VCaP (cell line): ENCODE results near the gene CECR2.

Source experiments
- H3K27ac ChIP-seq: fragments of 450-650 bp; 2 replicates; pipeline ENCODE4 v1.5.1; 2017
- TF ChIP-seq, protein P1 (sequence below): fragments of 450-650 bp; conservative IDR thresholded peaks from 2 replicates; pipeline ENCODE4 v1.5.1; 2017; ENCODE audit warnings: mild to moderate bottlenecking, moderate library complexity

Gene CECR2

GRCh38 chr22:17401728-17402127 lies 32.5 kb downstream of the CECR2 start:
- TF ChIP-seq, protein P1, sequence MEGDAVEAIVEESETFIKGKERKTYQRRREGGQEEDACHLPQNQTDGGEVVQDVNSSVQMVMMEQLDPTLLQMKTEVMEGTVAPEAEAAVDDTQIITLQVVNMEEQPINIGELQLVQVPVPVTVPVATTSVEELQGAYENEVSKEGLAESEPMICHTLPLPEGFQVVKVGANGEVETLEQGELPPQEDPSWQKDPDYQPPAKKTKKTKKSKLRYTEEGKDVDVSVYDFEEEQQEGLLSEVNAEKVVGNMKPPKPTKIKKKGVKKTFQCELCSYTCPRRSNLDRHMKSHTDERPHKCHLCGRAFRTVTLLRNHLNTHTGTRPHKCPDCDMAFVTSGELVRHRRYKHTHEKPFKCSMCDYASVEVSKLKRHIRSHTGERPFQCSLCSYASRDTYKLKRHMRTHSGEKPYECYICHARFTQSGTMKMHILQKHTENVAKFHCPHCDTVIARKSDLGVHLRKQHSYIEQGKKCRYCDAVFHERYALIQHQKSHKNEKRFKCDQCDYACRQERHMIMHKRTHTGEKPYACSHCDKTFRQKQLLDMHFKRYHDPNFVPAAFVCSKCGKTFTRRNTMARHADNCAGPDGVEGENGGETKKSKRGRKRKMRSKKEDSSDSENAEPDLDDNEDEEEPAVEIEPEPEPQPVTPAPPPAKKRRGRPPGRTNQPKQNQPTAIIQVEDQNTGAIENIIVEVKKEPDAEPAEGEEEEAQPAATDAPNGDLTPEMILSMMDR = no peak
- no peak overlapping the region for H3K27ac ChIP-seq

DNA sequence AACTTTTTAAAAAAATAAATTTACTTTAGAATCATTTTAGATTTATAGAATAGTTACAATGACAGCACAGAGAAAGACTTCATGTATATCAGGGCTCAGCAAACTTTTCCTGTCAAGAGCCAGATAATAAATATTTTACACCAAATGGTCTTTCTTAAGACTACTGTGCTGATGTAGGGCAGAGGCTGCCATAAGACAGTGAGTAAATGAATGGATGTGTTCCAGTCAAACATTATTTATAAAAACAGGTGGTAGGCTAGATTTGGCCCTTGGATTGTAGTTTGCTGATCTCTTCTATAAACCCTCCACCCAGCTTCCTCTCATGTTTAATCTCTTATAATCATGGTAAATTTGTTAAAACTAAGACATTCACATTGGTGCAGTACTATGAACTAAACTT lies 33.0 kb downstream of the CECR2 start:
- TF ChIP-seq, protein P1 = no peak
- no peak overlapping the region for H3K27ac ChIP-seq

GRCh38 chr22:17403906-17404305 lies 34.6 kb downstream of the CECR2 start:
- TF ChIP-seq, protein P1 = no peak
- H3K27ac ChIP-seq = no peak overlapping the region

DNA sequence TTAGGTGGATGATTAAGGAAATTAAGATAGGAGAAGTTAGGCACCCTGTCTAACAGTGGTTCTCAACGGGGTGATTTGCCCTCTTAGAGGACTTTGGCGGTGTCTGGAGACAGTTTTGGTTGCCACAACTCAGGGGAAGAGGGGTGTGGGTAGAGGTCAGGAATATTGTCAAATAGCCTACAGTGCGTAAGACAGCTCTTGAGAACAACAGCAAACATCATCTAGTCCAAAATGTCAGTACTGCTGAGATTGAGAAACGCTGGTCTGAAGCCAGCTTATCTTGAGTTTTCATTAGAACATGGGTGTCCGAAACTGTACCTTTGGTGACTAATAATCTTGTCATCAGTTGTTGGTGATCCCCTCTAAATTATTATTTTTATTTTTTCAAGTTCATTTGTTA lies 38.4 kb downstream of the CECR2 start:
- no peak overlapping the region for H3K27ac ChIP-seq
- TF ChIP-seq, protein P1 = no peak

- TF ChIP-seq, protein P1 = no peak
- H3K27ac ChIP-seq = no peak overlapping the region
Observed at GRCh38 chr22:17410576-17410975, 41.3 kb downstream of the CECR2 start.

DNA sequence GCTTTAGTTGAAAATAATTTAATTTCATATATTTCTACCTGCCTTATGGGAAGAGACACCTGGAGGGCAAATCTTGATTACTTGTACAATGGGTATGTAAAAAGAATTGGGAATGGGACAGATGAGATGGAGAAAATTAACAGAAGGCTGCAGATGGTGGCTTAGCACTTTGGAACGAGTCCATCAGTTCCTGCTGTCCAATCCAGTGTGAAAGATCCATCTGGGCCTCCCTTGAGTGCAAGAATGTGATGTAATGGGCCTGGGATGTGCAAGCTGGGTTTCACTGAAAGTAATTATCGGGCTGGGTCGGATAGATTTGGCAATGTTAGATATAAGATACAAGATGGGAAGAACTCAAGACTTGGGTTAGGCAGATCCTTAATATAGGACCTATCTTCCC lies 42.0 kb downstream of the CECR2 start:
- TF ChIP-seq, protein P1 = no peak
- no peak overlapping the region for H3K27ac ChIP-seq

GRCh38 chr22:17412232-17412631 lies 43.0 kb downstream of the CECR2 start:
- H3K27ac ChIP-seq = no peak overlapping the region
- TF ChIP-seq, protein P1 = no peak

DNA sequence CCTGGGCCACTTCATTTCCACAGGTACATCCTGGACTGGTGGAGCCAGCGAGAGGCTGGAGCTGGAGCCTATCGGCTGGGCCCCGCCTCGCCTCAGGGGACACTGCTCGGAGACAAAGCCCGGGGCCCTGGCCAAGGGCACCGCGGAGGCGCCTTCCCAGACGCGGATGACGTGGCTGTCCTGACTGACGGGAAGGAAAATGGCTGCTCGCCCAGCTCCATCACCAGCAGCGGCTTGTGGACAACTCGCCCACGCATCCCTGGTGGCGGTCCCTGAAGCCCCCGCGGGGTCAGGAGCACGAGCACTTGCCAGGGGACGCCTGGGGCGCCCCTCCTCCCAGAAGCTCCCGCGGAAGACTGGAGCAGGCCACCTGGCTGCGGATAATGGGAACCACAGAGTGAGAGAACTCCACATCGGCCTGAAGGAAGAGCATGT lies 49.6 kb downstream of the CECR2 start:
- TF ChIP-seq, protein P1 = no peak
- no peak overlapping the region for H3K27ac ChIP-seq
